ENCODE data around the gene DDR2.
"Not testable (repeated sequence)": the region's sequence is repeated elsewhere in the genome, so short reads cannot be mapped to it uniquely, and the experiment has no call there.

Gene DDR2

DNA sequence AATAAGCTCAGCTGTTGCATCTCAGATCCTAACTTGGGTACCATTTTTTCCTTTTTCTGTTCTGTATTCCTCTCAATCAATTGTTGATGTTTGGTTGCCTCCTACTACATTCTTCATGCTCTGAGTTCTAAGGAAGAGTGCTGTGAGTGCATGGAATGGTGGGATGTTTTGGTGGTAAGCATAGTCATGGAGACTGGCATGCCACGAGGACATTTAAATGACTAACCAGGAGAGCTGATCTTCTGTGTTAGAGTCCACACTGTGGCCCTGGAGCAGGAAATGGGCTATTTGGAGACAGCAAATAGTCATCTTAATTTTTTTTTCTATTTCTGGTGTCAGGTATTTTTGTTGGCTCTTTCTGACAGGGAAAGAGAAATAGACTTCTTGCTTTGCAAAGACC is 88.7 kb downstream of the DDR2 start:
- no peak for DNase-seq (ENCODE audit: insufficient read length, low spot score)
- no peak for FAIRE-seq
- TF ChIP-seq, protein P1, sequence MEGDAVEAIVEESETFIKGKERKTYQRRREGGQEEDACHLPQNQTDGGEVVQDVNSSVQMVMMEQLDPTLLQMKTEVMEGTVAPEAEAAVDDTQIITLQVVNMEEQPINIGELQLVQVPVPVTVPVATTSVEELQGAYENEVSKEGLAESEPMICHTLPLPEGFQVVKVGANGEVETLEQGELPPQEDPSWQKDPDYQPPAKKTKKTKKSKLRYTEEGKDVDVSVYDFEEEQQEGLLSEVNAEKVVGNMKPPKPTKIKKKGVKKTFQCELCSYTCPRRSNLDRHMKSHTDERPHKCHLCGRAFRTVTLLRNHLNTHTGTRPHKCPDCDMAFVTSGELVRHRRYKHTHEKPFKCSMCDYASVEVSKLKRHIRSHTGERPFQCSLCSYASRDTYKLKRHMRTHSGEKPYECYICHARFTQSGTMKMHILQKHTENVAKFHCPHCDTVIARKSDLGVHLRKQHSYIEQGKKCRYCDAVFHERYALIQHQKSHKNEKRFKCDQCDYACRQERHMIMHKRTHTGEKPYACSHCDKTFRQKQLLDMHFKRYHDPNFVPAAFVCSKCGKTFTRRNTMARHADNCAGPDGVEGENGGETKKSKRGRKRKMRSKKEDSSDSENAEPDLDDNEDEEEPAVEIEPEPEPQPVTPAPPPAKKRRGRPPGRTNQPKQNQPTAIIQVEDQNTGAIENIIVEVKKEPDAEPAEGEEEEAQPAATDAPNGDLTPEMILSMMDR (IDR thresholded peaks at IDR 0.05; ENCODE audit: insufficient read depth, missing control alignments): no peak

DNA sequence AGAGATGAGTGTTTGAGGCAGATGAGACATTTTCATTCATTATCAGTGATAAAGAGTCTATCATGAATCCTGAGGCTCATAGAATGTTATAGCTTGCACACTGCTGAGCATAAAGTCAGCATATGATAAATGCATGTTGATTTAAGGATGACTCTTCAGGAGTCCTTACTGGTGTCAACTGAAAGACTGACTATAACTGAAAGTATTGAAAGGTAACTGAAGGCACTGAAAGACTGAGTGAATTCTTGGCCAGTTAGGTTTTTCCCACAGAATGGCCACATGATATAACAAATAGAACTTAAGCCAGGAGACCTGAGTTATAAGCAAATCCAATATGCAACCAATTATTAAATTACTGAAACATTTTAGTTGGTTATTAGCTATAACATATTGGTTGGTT is 89.2 kb downstream of the DDR2 start:
- TF ChIP-seq, protein P1 (IDR thresholded peaks at IDR 0.05; ENCODE audit: insufficient read depth, missing control alignments): no peak
- FAIRE-seq: no peak
- no peak for DNase-seq (ENCODE audit: insufficient read length, low spot score)

GRCh38 chr1:162722036-162722435 is 89.8 kb downstream of the DDR2 start:
- DNase-seq (ENCODE audit: insufficient read length, low spot score): no peak
- no peak for FAIRE-seq
- TF ChIP-seq, protein P1 (IDR thresholded peaks at IDR 0.05; ENCODE audit: insufficient read depth, missing control alignments): no peak

DNA sequence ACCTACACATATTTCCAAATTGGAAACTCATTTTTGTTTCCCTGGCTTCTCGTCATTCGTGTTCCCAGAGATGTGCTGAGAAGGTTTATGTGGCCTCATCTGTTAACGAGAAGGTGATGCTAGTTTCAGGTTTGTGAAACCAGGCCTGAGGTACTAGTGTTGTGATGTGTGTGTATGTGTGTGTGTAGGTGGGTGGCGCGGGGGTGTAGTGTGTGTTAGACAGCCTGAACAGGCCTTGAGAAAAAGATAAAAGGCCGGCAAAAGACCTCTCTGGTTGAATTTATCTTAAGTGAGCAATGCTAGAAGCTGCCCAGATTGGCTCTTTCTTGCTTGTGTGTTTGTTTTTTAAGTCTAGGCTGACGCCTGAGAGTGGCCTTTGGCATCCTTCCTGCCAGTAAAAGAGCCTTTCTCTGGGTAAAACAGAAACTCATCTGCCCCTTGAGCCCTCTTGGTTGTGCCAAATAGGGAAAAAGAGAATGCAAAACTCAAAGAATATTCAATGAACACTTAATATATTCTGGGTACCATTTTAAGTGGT is 92.4 kb downstream of the DDR2 start:
- DNase-seq (ENCODE audit: insufficient read length, low spot score) (no peak), FAIRE-seq (no peak)
- TF ChIP-seq, protein P1 (IDR thresholded peaks at IDR 0.05; ENCODE audit: insufficient read depth, missing control alignments): no peak

GRCh38 chr1:162725301-162725837 is 93.1 kb downstream of the DDR2 start:
- FAIRE-seq: no peak
- no peak for DNase-seq (ENCODE audit: insufficient read length, low spot score)
- TF ChIP-seq, protein P1 (IDR thresholded peaks at IDR 0.05; ENCODE audit: insufficient read depth, missing control alignments): no peak

DNA sequence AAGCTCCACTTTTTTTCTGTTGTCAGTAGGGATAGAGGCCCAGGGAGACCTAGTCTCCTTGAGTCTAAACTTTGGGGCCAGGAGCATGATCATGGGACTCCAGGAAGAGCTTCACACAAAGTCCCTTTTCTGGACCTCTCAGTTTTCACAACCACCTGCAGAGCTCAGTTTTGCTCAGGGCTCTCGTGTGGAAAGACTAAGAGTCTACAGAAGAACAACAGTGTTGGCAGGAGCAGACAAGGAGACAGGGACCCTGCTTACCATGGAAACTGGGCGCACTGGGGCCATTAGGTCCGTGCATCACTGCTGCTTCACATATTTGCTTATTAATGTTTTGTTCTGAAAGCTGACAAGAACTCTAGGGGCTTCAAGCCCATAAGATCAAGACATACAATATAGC is 94.3 kb downstream of the DDR2 start:
- TF ChIP-seq, protein P1 (IDR thresholded peaks at IDR 0.05; ENCODE audit: insufficient read depth, missing control alignments): no peak
- DNase-seq (ENCODE audit: insufficient read length, low spot score) (no peak), FAIRE-seq (no peak)

- peak; percentile 53 for FAIRE-seq
- not testable (repeated sequence) for DNase-seq (ENCODE audit: insufficient read length, low spot score)
These were observed 95.2 kb downstream of the DDR2 start for GRCh38 chr1:162727493-162727892.

DNA sequence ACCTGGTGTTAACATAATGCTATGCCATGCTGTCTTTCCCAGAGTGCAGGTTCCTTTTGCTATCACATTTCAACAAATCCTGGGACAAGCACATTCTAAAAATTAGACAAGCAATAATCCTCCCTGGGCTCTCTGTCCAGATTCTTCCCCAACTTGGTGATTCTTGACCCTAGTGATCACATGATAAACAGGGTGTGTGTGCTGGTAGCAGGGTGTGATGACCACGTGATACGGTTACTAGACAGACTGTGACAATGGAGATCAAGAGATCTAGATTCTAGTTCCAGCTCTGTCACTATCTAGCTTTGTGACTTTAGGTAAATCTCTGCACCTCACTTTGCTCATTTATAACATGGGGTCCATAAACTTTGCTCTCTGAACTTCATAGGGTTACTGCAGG is 96.3 kb downstream of the DDR2 start:
- DNase-seq (ENCODE audit: insufficient read length, low spot score) (no peak), FAIRE-seq (no peak)
- TF ChIP-seq, protein P1 (IDR thresholded peaks at IDR 0.05; ENCODE audit: insufficient read depth, missing control alignments): no peak

GRCh38 chr1:162729195-162729774 is 97.0 kb downstream of the DDR2 start:
- DNase-seq (ENCODE audit: insufficient read length, low spot score): not testable (repeated sequence)
- FAIRE-seq: peak; percentile 80
